GM23248 (cell line): ENCODE data around the gene PEX16. TPM values are rescaled to one million over a fixed set of nuclear protein-coding genes. Genes with fewer than 3 reads are reported as not detected.

Experiments
- DNase-seq: peaks from one replicate; pipeline ENCODE4 v3.0.0-alpha.2; 2015
- H2AFZ ChIP-seq: fragments of 200-600 bp; sonication (generic); 2 replicates; pipeline ENCODE4 v1.6.1; 2016; ENCODE audit warnings: antibody characterized with exemption
- H3F3A ChIP-seq: fragments of 200-600 bp; sonication (generic); 2 replicates; pipeline ENCODE4 v1.6.1; 2016; ENCODE audit warnings: mild to moderate bottlenecking, antibody characterized with exemption, mixed run types; ENCODE audit not compliant: insufficient read depth
- H3K27ac ChIP-seq: fragments of 200-600 bp; sonication (generic); 2 replicates; pipeline ENCODE4 v1.5.1; 2016; ENCODE audit warnings: mild to moderate bottlenecking
- H3K27me3 ChIP-seq: fragments of 200-600 bp; sonication (generic); replicated peaks from 2 replicates; pipeline ENCODE4 v1.6.1; 2016; ENCODE audit warnings: mild to moderate bottlenecking; ENCODE audit not compliant: insufficient read depth
- H3K36me3 ChIP-seq: fragments of 200-600 bp; sonication (generic); 2 replicates; pipeline ENCODE4 v1.6.1; 2016; ENCODE audit warnings: low read depth, mild to moderate bottlenecking
- H3K4me1 ChIP-seq: fragments of 200-600 bp; sonication (generic); 2 replicates; pipeline ENCODE4 v1.6.1; 2016; ENCODE audit warnings: mild to moderate bottlenecking; ENCODE audit not compliant: insufficient read depth
- H3K4me2 ChIP-seq: fragments of 200-600 bp; sonication (generic); one replicate; pipeline ENCODE4 v1.6.1; 2016; ENCODE audit warnings: mild to moderate bottlenecking; ENCODE audit not compliant: unreplicated experiment
- H3K4me3 ChIP-seq: fragments of 200-600 bp; sonication (generic); 2 replicates; pipeline ENCODE4 v1.5.1; 2016; ENCODE audit warnings: mild to moderate bottlenecking
- H3K79me2 ChIP-seq: fragments of 200-600 bp; sonication (generic); 2 replicates; pipeline ENCODE4 v1.6.1; 2016; ENCODE audit warnings: mild to moderate bottlenecking; ENCODE audit not compliant: insufficient read depth
- H3K9ac ChIP-seq: fragments of 200-600 bp; sonication (generic); 2 replicates; pipeline ENCODE4 v1.6.1; 2016; ENCODE audit warnings: mild to moderate bottlenecking
- H3K9me2 ChIP-seq: fragments of 200-600 bp; sonication (generic); 2 replicates; pipeline ENCODE4 v1.6.1; 2016; ENCODE audit warnings: mixed run types, mild to moderate bottlenecking, moderate library complexity; ENCODE audit not compliant: insufficient read depth
- H3K9me3 ChIP-seq: fragments of 200-600 bp; sonication (generic); one replicate; pipeline ENCODE4 v1.6.1; 2017; ENCODE audit warnings: low read depth
- H4K20me1 ChIP-seq: fragments of 200-600 bp; sonication (generic); 2 replicates; pipeline ENCODE4 v1.6.0; 2016; ENCODE audit not compliant: insufficient read depth
- EZH2 ChIP-seq: fragments of 200-600 bp; sonication (generic); IDR thresholded peaks from 2 replicates; pipeline ENCODE4 v1.6.1; 2018; ENCODE audit warnings: antibody characterized with exemption, mild to moderate bottlenecking; ENCODE audit not compliant: insufficient read depth, poor library complexity, severe bottlenecking
- EZH2phosphoT487 ChIP-seq: fragments of 200-600 bp; sonication (generic); IDR thresholded peaks from 2 replicates; pipeline ENCODE4 v1.6.1; 2018; ENCODE audit warnings: antibody characterized with exemption, moderate library complexity, mild to moderate bottlenecking, low read depth; ENCODE audit not compliant: insufficient read depth
- WGBS, 2 experiments: methylation state at CpG; one replicate each; pipeline ENCODE4 v1.1.6; 2015 to 2017; ENCODE audit warnings: low lambda C conversion rate in 2 of 2, low coverage in 1 of 2; ENCODE audit errors: missing lambda C conversion rate in 2 of 2; 5-methylcytosine and 5-hydroxymethylcytosine counted together
- in situ Hi-C: fragments of 300-500 bp; cut with MboI; formaldehyde crosslinking; loops from 2 replicates; pipeline ENCODE4 v1.15.0; 2020
- polyA plus RNA-seq: library from polyadenylated mRNA; unstranded; fragments of >200 nt; fragmentation: Nextera tagmentation; extraction: Ambion mirVana; gene quantifications from 2 replicates; pipeline ENCODE4 v1.2.1, GENCODE V29; 2016
- total RNA-seq: library from RNA; depleted of rRNA; stranded (reverse); fragments of >200 nt; shearing (Covaris generic); gene quantifications from 2 replicates; pipeline ENCODE4 v1.2.3, GENCODE V29; 2014

The PEX16 gene
- total and polyA plus RNA-seq, 2 experiments from 2014 or later, result 21.2 to 23.2 TPM

DNA sequence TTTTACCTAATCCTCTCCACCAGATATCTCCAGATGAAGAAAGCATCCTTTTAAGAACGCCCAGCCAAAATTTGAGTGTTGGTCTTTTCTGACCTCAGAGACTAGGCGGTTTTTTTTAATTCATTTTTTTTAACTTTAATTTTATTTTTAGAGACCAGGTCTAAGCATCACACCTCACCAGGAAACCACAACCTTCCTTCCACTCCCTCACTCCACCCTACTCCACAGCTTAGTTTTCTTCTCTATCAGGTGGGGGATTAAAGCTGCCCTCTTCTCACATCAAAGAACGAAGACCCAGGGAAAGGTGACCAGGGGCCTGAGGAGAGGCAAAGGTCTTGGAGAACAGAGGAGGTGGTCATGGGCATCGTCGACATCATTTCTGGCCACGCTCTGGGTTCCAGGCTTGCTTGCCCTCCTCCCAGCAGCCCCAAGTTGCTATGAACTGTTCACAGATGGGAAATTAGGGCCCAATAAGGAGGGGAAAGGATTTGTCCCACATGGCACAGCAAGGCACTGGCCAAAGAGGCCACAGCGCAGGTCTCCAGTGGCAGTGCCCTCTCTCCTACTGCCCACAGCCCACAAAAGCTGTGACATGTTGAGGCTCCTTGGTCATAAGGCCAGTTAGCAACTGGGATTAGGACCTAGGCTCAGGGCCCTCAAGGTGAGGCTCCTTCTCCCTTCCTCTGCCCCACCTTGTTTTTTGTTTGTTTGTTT is 1.4 kb upstream of the PEX16 start:
- Histone ChIP-seq H3K4me2 (peak overlapping the region; percentile 94), H2AFZ (peak overlapping the region; percentile 97), H3K36me3 (no peaks in the 10 kb centered on the region), H3K27me3 (peaks cover 12% of the 10 kb centered on the region), H3K4me1 (peaks cover 7% of the 10 kb centered on the region), H3K79me2 (peaks cover 22% of the 10 kb centered on the region), H4K20me1 (no peaks in the 10 kb centered on the region), H3K4me3 (peak overlapping the region; percentile 99), H3K9me3 (no peaks in the 10 kb centered on the region), H3K27ac (no peak overlapping the region), H3K9me2 (no peaks in the 10 kb centered on the region), H3F3A (no peaks in the 10 kb centered on the region), H3K9ac (no peak overlapping the region; the same call in 1 of the 2 replicates)
- no peak for DNase-seq
- 58 to 65% methylated on average over 7 of the region's 7 CpGs for WGBS, 2 experiments
- TF ChIP-seq EZH2phosphoT487, result no peak
- TF ChIP-seq EZH2, result no peak
- in situ Hi-C loops, result no loop called here

DNA sequence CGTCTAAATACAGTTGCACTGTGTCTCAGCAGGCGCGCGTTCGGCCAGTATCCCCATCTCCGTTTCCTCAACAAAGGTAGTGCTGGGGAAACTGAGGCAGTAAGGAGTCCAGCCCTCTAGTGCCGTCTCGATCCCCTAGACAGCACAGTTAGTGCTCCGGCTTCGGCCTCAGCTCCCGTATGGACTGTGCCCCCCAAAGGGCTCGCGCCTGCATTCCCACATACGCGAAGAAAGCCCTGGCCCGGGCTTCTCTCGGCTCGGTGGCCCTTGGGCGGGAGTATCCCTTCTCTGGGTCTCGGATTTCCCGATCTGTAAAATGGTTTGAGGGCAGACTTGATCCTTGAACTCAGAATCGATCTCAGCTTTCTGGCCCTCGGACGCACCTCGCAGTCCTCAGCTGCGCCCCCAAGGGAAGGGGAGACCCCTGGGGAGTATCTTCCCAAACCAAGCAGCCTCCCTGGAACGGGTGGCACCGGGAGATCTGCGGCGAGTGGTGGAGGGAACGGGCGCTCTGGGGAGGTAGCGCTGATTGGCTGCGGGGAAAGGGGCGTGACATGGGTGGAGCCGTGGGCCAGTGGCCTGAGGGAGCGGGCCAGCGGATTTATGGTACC is 759 bp upstream of the PEX16 start:
- Histone ChIP-seq H3K27ac (peak overlapping the region; percentile 72), H3K27me3 (peaks cover 11% of the 10 kb centered on the region), H2AFZ (peak overlapping the region; percentile 97), H3K9me3 (no peaks in the 10 kb centered on the region), H3K4me2 (peak overlapping the region; percentile 94), H3K4me3 (peak overlapping the region; percentile 99), H4K20me1 (no peaks in the 10 kb centered on the region), H3K36me3 (no peaks in the 10 kb centered on the region; the same call in 1 of the 2 replicates), H3K9me2 (no peaks in the 10 kb centered on the region), H3F3A (no peaks in the 10 kb centered on the region), H3K79me2 (peaks cover 22% of the 10 kb centered on the region), H3K4me1 (peaks cover 7% of the 10 kb centered on the region), H3K9ac (peak overlapping the region; percentile 98)
- in situ Hi-C loops, result no loop called here
- 2% methylated on average over 38 of the region's 38 CpGs for WGBS, 2 experiments
- DNase-seq, result peak; percentile 89
- TF ChIP-seq EZH2 (no peak), EZH2phosphoT487 (no peak)

DNA sequence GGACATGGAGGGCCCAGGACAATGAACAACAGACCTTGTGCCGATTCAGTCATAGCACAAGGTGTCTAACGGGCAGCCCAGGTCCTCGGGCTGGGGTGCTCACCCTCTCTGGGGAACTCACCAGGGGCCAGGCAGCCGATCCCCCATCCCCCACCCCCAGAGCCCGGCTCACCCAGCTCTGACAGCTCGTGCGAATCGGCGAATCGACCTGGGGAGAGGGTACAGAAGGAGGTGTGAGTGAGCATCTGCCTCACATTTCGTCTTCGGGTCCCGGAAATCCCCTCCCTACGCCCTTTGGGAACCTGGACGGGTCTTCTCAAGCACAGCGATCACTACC is 423 bp downstream of the PEX16 start:
- Histone ChIP-seq H3K4me2 (peak overlapping the region; percentile 94), H3F3A (no peaks in the 10 kb centered on the region), H3K4me3 (peak overlapping the region; percentile 99), H3K27me3 (no peaks in the 10 kb centered on the region), H3K27ac (peak overlapping the region; percentile 72), H3K9me3 (no peaks in the 10 kb centered on the region), H4K20me1 (no peaks in the 10 kb centered on the region), H3K79me2 (peaks cover 22% of the 10 kb centered on the region), H3K36me3 (no peaks in the 10 kb centered on the region; the same call in 1 of the 2 replicates), H3K4me1 (peaks cover 7% of the 10 kb centered on the region), H3K9ac (peak overlapping the region; percentile 98), H3K9me2 (no peaks in the 10 kb centered on the region), H2AFZ (peak overlapping the region; percentile 97)
- peak; percentile 30 for DNase-seq
- 6 to 9% methylated on average over 11 to 15 of the region's 16 CpGs for WGBS, 2 experiments
- TF ChIP-seq EZH2phosphoT487 (no peak), EZH2 (no peak)
- in situ Hi-C loops, result no loop called here

DNA sequence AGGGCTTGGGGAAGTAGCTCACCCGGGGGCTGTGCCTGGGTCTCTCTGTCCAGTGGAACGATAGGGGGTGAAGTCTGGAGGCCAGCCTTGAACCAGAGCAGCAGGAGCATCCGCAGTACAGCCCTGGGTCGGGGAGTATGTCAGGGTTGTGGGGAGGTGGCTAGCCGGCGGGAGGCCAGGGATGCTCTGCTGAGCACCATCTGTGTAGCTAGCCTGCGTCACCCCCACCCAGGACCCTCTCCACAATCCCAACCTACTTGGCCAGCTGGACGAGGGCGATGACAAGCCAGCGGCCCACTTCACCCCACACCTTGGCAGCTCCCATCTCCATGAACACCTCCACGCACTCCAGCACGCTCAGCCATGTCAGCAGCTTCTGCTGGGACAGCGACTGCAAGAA is 2.2 kb downstream of the PEX16 start:
- no peak overlapping the region for H3K9ac ChIP-seq
- no peak overlapping the region for H3K27ac ChIP-seq
- 82 to 85% methylated on average over 13 of the region's 13 CpGs for WGBS, 2 experiments
- H3K9me3 ChIP-seq, result no peaks in the 10 kb centered on the region
- H3K36me3 ChIP-seq, result no peaks in the 10 kb centered on the region; the same call in 1 of the 2 replicates
- TF ChIP-seq EZH2, result no peak
- TF ChIP-seq EZH2phosphoT487, result no peak
- H3K27me3 ChIP-seq, result no peaks in the 10 kb centered on the region
- peaks cover 22% of the 10 kb centered on the region for H3K79me2 ChIP-seq
- H3K4me1 ChIP-seq, result peaks cover 7% of the 10 kb centered on the region
- no peaks in the 10 kb centered on the region for H3K9me2 ChIP-seq
- no peaks in the 10 kb centered on the region for H3F3A ChIP-seq
- H2AFZ ChIP-seq, result no peak overlapping the region
- no peak overlapping the region for H3K4me3 ChIP-seq
- DNase-seq, result no peak
- H3K4me2 ChIP-seq, result no peak overlapping the region
- in situ Hi-C loops, result no loop called here
- H4K20me1 ChIP-seq, result no peaks in the 10 kb centered on the region
